ENCODE data around the gene VAV3. TPM values are rescaled to one million over a fixed set of nuclear protein-coding genes. Genes with fewer than 3 reads are reported as not detected.

Gene VAV3
- total and polyA plus RNA-seq, 2 of the 8 experiments (the other 6 are each of a cell fraction or from before 2014, with no cell fraction given) = 2.9 to 7.9 TPM

- Histone ChIP-seq H3K23ac (ENCODE audit: insufficient read length) (no peak overlapping the region), H4K91ac (replicated peaks; ENCODE audit: insufficient read length, low read length) (no peak overlapping the region), H4K20me1 (replicated peaks in 1 of 2; ENCODE audit: control insufficient read depth in 1 of 2, insufficient read depth in 2 of 2, low read length in 2 of 2) (no peaks in the 10 kb centered on the region), H3K36me3 (ENCODE audit: control insufficient read depth in 2 of 4, insufficient read depth in 4 of 4, low read length in 3 of 4) (no peaks in the 10 kb centered on the region), H3K14ac (ENCODE audit: insufficient read length) (no peak overlapping the region), H3K4me3 (ENCODE audit: extremely low read depth in 1 of 4, insufficient read depth in 2 of 4, low read depth in 3 of 4, low read length in 4 of 4) (no peak overlapping the region), H3K9ac (replicated peaks in 1 of 4; ENCODE audit: extremely low read depth in 1 of 4, low read depth in 3 of 4, low read length in 3 of 4) (no peak overlapping the region), H3K18ac (ENCODE audit: extremely low read depth, low read length) (no peak overlapping the region), H2BK5ac (ENCODE audit: low read depth, low read length) (no peak overlapping the region), H3K9me3 (ENCODE audit: insufficient read depth in 2 of 2, low read depth in 1 of 2, low read length in 1 of 2) (no peaks in the 10 kb centered on the region), H4K5ac (ENCODE audit: insufficient read length, low read depth, low read length) (no peak overlapping the region), H2BK120ac (replicated peaks; ENCODE audit: low read depth, low read length) (no peak overlapping the region), H2AFZ (ENCODE audit: low read length) (no peak overlapping the region), H4K8ac (ENCODE audit: extremely low read depth, insufficient read depth, low read length) (no peak overlapping the region), H3K27ac (ENCODE audit: low read depth, low read length) (no peak overlapping the region), H2BK15ac (ENCODE audit: low read length) (no peak overlapping the region), H3K4ac (replicated peaks; ENCODE audit: insufficient read length, low read depth, low read length) (no peak overlapping the region), H2BK12ac (ENCODE audit: low read depth, low read length) (no peak overlapping the region), H3K56ac (replicated peaks; ENCODE audit: insufficient read length, low read depth, low read length) (no peak overlapping the region), H3K4me2 (ENCODE audit: insufficient read depth in 1 of 2, low read depth in 2 of 2, low read length in 2 of 2) (no peak overlapping the region), H2BK20ac (ENCODE audit: low read length) (no peak overlapping the region), H3K79me1 (ENCODE audit: low read depth, low read length) (no peaks in the 10 kb centered on the region), H3K79me2 (ENCODE audit: control insufficient read depth in 1 of 2, insufficient read depth in 2 of 2, low read length in 2 of 2) (no peaks in the 10 kb centered on the region), H2AK5ac (ENCODE audit: low read depth, low read length) (no peak overlapping the region), H3K23me2 (ENCODE audit: low read depth, low read length) (no peaks in the 10 kb centered on the region), H3K4me1 (replicated peaks in 1 of 4; ENCODE audit: control insufficient read depth in 3 of 4, insufficient read depth in 4 of 4, low read length in 3 of 4) (peaks cover 0 to 8% (median 0%) of the 10 kb centered on the region in 4 experiments; a peak in 2 of 7 replicates), H3K27me3 (replicated peaks in 1 of 4; ENCODE audit: control insufficient read depth in 3 of 4, extremely low read depth in 1 of 4, insufficient read depth in 3 of 4, low read length in 3 of 4) (no peaks in the 10 kb centered on the region)
- CTCF ChIA-PET (ENCODE audit: partially characterized antibody) = interaction anchor here (0.6 to 6.0 kb wide), 16 partner anchors 9 to 898 kb away, joined by 3 to 61 read pairs (median 4); no protein-coding TSS in a partner anchor
- POLR2A ChIA-PET (ENCODE audit: partially characterized antibody) = no interaction called here
- WGBS, 2 experiments (ENCODE audit: extremely low coverage in 1 of 2, insufficient coverage in 1 of 2, insufficient read length in 1 of 2, insufficient replicate concordance in 2 of 2, low coverage in 1 of 2, low lambda C conversion rate in 2 of 2, missing lambda C conversion rate in 1 of 2) = 88% methylated on average over 2 of the region's 2 CpGs; no CpG with 5 or more reads in 1 of the 2 experiments
- FAIRE-seq (no peak), DNase-seq (ENCODE audit: low read depth in 1 of 2, low spot score in 2 of 2) (no peak)
- TF ChIP-seq TBP (IDR thresholded peaks at IDR 0.05; ENCODE audit: low read depth, low read length) = no peak
- no peak for TF ChIP-seq TEAD4 (IDR thresholded peaks at IDR 0.05; ENCODE audit: low read depth, low read length)
- TF ChIP-seq JUN (IDR thresholded peaks at IDR 0.05; ENCODE audit: low read depth, low read length) = no peak
- TF ChIP-seq POLR2A (IDR thresholded peaks at IDR 0.05; ENCODE audit: control extremely low read depth in 1 of 2, low read depth in 2 of 2, low read length in 2 of 2) = no peak
- no peak for TF ChIP-seq MAFK (IDR thresholded peaks at IDR 0.05; ENCODE audit: low read depth, low read length)
- no peak for TF ChIP-seq SIN3A (conservative IDR thresholded peaks at IDR 0.05 in 1 of 2, IDR thresholded peaks at IDR 0.05 in 1 of 2; ENCODE audit: low read depth in 1 of 2, low read length in 2 of 2)
- peak in 2 of 3 experiments; percentile 8 to 38; a peak in 2 of 4 replicates for TF ChIP-seq CTCF (IDR thresholded peaks at IDR 0.05; ENCODE audit: control extremely low read depth in 1 of 3, insufficient read depth in 1 of 3, low read depth in 1 of 3, low read length in 3 of 3)
- TF ChIP-seq RAD21 (IDR thresholded peaks at IDR 0.05 in 1 of 2, conservative IDR thresholded peaks at IDR 0.05 in 1 of 2; ENCODE audit: low read depth in 2 of 2, low read length in 2 of 2) = peak; percentile 49 to 53
- no peak for TF ChIP-seq BRCA1 (IDR thresholded peaks at IDR 0.05; ENCODE audit: low read depth, low read length)
- no peak for TF ChIP-seq SIRT6 (IDR thresholded peaks at IDR 0.05; ENCODE audit: low read length)
- TF ChIP-seq KDM4A (IDR thresholded peaks at IDR 0.05; ENCODE audit: low read depth, low read length, severe bottlenecking) = no peak
- no peak for TF ChIP-seq NANOG (IDR thresholded peaks at IDR 0.05; ENCODE audit: insufficient read depth, low read depth, low read length, poor library complexity, severe bottlenecking)
These were observed 216.4 kb downstream of the VAV3 start for GRCh38 chr1:107748531-107748930.
